NCI-H128 (cell line): Measurements from ENCODE around the gene HIF1A.

ENCODE experiments used
- DNase-seq: peaks from one replicate; lab custom pipeline; 2025; ENCODE audit not compliant: unreplicated experiment; lab: John Stamatoyannopoulos, UW

HIF1A gene

GRCh38 chr14:61774861-61775260 is 79.5 kb downstream of the HIF1A start:
- DNase-seq, result no peak

- DNase-seq, result no peak
Observed at GRCh38 chr14:61780125-61780524, 84.8 kb downstream of the HIF1A start.

- no peak for DNase-seq
Observed at GRCh38 chr14:61797309-61797708, 102.0 kb downstream of the HIF1A start.
